ENCODE data around the gene SYNGR3. TPM values are rescaled to one million over a fixed set of nuclear protein-coding genes. Genes with fewer than 3 reads are reported as not detected.

Gene SYNGR3
- total RNA-seq, 1 donor from 2014 or later: 0.32 TPM

Other genes starting within 250 kb of the SYNGR3 start
- 33.6 TPM for gene NME3, start 218.4 kb upstream of the SYNGR3 start, total RNA-seq
- 7.1 TPM for gene EME2, start 217.2 kb upstream of the SYNGR3 start, total RNA-seq
- 91.8 TPM for gene MRPS34, start 216.8 kb upstream of the SYNGR3 start, total RNA-seq
- 37.5 TPM for gene SPSB3, start 207.4 kb upstream of the SYNGR3 start, total RNA-seq
- gene NUBP2, start 207.0 kb upstream of the SYNGR3 start, total RNA-seq: 34.8 TPM
- 0.11 TPM for gene IGFALS, start 196.3 kb upstream of the SYNGR3 start, total RNA-seq
- 163 TPM for gene HAGH, start 163.1 kb upstream of the SYNGR3 start, total RNA-seq
- 31.0 TPM for gene FAHD1, start 162.8 kb upstream of the SYNGR3 start, total RNA-seq
- gene MEIOB, start 117.8 kb upstream of the SYNGR3 start, total RNA-seq: not detected
- not detected for gene HS3ST6, start 71.6 kb upstream of the SYNGR3 start, total RNA-seq
- gene MSRB1, start 46.8 kb upstream of the SYNGR3 start, total RNA-seq: 22.8 TPM
- gene RPL3L, start 35.3 kb upstream of the SYNGR3 start, total RNA-seq: 304 TPM
- 723 TPM for gene NDUFB10, start 30.4 kb upstream of the SYNGR3 start, total RNA-seq
- gene RPS2, start 25.1 kb upstream of the SYNGR3 start, total RNA-seq: 770 TPM
- gene RNF151, start 23.1 kb upstream of the SYNGR3 start, total RNA-seq: not detected
- gene TBL3, start 17.9 kb upstream of the SYNGR3 start, total RNA-seq: 20.3 TPM
- not detected for gene NOXO1, start 8.5 kb upstream of the SYNGR3 start, total RNA-seq
- 28.3 TPM for gene GFER, start 5.8 kb upstream of the SYNGR3 start, total RNA-seq
- 17.2 TPM for gene ZNF598, start 19.9 kb downstream of the SYNGR3 start, total RNA-seq
- not detected for gene NPW, start 29.8 kb downstream of the SYNGR3 start, total RNA-seq
- 258 TPM for gene NHERF2, start 36.9 kb downstream of the SYNGR3 start, total RNA-seq
- gene NTHL1, start 57.9 kb downstream of the SYNGR3 start, total RNA-seq: 26.2 TPM
- 67.8 TPM for gene TSC2, start 58.0 kb downstream of the SYNGR3 start, total RNA-seq
- gene PKD1, start 145.9 kb downstream of the SYNGR3 start, total RNA-seq: 82.8 TPM
- 0.43 TPM for gene RAB26, start 158.7 kb downstream of the SYNGR3 start, total RNA-seq
- 23.4 TPM for gene TRAF7, start 165.8 kb downstream of the SYNGR3 start, total RNA-seq
- gene CASKIN1, start 206.6 kb downstream of the SYNGR3 start, total RNA-seq: 5.3 TPM
- gene MLST8, start 215.5 kb downstream of the SYNGR3 start, total RNA-seq: 23.2 TPM
- 11.3 TPM for gene BRICD5, start 220.9 kb downstream of the SYNGR3 start, total RNA-seq
- gene PGP, start 224.9 kb downstream of the SYNGR3 start, total RNA-seq: 34.7 TPM
- gene E4F1, start 233.6 kb downstream of the SYNGR3 start, total RNA-seq: 13.6 TPM
- gene DNASE1L2, start 246.5 kb downstream of the SYNGR3 start, total RNA-seq: 0.35 TPM